Ovary (tissue), 9 donors: Measurements from ENCODE around the gene ABHD17C. TPM values are rescaled to one million over a fixed set of nuclear protein-coding genes. Genes with fewer than 3 reads are reported as not detected.

Experiments used
- DNase-seq, 5 donors: peaks; one replicate each; pipeline ENCODE4 v3.0.0-alpha.2; 2019 to 2020
- H3K27ac ChIP-seq, 2 donors: fragments of 200-600 bp; one replicate each; pipeline versions ENCODE4 v1.5.1 to v1.8.0; 2019 to 2022
- H3K27me3 ChIP-seq: fragments of 200-600 bp; one replicate; pipeline ENCODE4 v1.8.0; 2022
- H3K36me3 ChIP-seq: fragments of 200-600 bp; sonication (generic); one replicate; pipeline ENCODE4 v1.5.1; 2019
- H3K4me1 ChIP-seq: one replicate; pipeline ENCODE4 v1.8.1; 2013; ENCODE audit warnings: mild to moderate bottlenecking, moderate library complexity; ENCODE audit not compliant: insufficient read depth
- H3K4me3 ChIP-seq: fragments of 200-600 bp; sonication (generic); one replicate; pipeline ENCODE4 v1.5.1; 2017
- H3K9me3 ChIP-seq, 2 donors: fragments of 200-600 bp in 1 of 2; sonication (generic) in 1 of 2; one replicate each; pipeline versions ENCODE4 v1.5.1 to v1.8.1; 2013 to 2019; ENCODE audit warnings: mild to moderate bottlenecking in 1 of 2, moderate library complexity in 1 of 2
- EP300 ChIP-seq: sonication (generic); formaldehyde crosslinking; IDR thresholded peaks from one replicate; pipeline ENCODE4 v1.6.1; 2017; ENCODE audit warnings: antibody characterized with exemption
- POLR2A ChIP-seq: fragments of 450-650 bp; IDR thresholded peaks from one replicate; pipeline ENCODE4 v1.6.1; 2017; ENCODE audit warnings: antibody characterized with exemption, mild to moderate bottlenecking, moderate library complexity
- WGBS, 3 donors: extraction: QIAGEN DNeasy Blood & Tissue Kit in 1 of 3; methylation state at CpG; one replicate each; pipeline versions ENCODE4 v1.1.5 to v1.1.7; 2013 to 2017; 5-methylcytosine and 5-hydroxymethylcytosine counted together
- intact Hi-C, 4 donors: fragments of 100-400 bp; cut with DNase I; formaldehyde crosslinking; loops; one replicate each; pipeline versions ENCODE4 v1.11.0 to v1.15.1; 2022 to 2023
- polyA plus RNA-seq, 2 donors: library from polyadenylated mRNA; stranded (reverse); fragments of 200-250 nt in 1 of 2; fragments of 350-450 nt in 1 of 2; fragmentation: Illumina TruSeq in 1 of 2; extraction: RNeasy Lipid Tissue Mini Kit (QIAGEN cat#74804) in 1 of 2; gene quantifications; one replicate each; pipeline ENCODE4 v1.2.3, GENCODE V29; 2013 to 2014
- total RNA-seq, 7 donors: library from RNA; depleted of rRNA in 2 of 7; stranded (reverse); fragments of >200 nt in 2 of 7; fragmentation: NEBNext Ultra II Directional in 3 of 7; extraction: Animal tissue kit (Norgen Biotek cat#: 25700) in 3 of 7; gene quantifications; one replicate each; pipeline versions ENCODE4 v1.1.0 to v1.2.4, GENCODE V29; 2016 to 2023
- TF ChIP-seq, protein P1 (sequence below), 3 donors: fragments of 450-650 bp in 2 of 3; fragments of 200-600 bp in 1 of 3; IDR thresholded peaks; one replicate each; pipeline versions ENCODE4 v1.5.1 to v1.8.0; 2016 to 2022; ENCODE audit warnings: antibody characterized with exemption in 3 of 3, mild to moderate bottlenecking in 1 of 3
- donor health status: DM: no; HTN: no; CAD: no; lungs with moderate emphysema.
- donor health status: DM: no; HTN: no; CAD: no.
- donor health status: Bipolar disorder and iron deficiency.
- donor health status: DM: yes; HTN: yes; CAD: no.
- donor health status: DM: no; HTN: no; CAD: no.
- donor health status: DM: yes; HTN: yes; CAD: no.

The ABHD17C gene
- total and polyA plus RNA-seq, 9 donors: 1.2 to 5.6 (median 3.6) TPM

DNA sequence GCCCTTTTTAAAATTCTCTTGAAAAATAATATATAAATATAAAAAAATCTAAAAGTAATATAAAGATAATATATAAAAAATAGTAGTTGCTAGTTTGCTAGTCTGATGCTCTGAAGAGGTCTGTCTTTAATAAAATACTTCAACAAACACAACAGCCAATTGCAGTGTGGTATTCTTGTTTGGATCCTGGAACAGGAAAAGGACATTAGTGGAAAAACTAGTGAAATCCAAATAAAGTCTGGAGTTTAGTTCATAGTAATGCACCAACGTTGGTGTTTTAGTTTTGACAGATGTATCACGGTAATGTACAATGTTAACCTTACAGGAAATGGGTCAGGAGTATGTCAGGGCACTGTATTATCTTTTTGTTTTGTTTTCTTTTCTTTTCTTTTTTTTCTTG is 58.1 kb downstream of the ABHD17C start:
- Histone ChIP-seq H3K36me3 (no peaks in the 10 kb centered on the region), H3K4me3 (no peak overlapping the region), H3K9me3 (no peaks in the 10 kb centered on the region), H3K4me1 (no peaks in the 10 kb centered on the region), H3K27ac (no peak overlapping the region), H3K27me3 (no peaks in the 10 kb centered on the region)
- 25 to 43% (median 31%) methylated on average over 2 of the region's 2 CpGs for WGBS, 3 donors
- intact Hi-C loops: no loop called here
- TF ChIP-seq POLR2A (no peak), EP300 (no peak)
- TF ChIP-seq, protein P1, sequence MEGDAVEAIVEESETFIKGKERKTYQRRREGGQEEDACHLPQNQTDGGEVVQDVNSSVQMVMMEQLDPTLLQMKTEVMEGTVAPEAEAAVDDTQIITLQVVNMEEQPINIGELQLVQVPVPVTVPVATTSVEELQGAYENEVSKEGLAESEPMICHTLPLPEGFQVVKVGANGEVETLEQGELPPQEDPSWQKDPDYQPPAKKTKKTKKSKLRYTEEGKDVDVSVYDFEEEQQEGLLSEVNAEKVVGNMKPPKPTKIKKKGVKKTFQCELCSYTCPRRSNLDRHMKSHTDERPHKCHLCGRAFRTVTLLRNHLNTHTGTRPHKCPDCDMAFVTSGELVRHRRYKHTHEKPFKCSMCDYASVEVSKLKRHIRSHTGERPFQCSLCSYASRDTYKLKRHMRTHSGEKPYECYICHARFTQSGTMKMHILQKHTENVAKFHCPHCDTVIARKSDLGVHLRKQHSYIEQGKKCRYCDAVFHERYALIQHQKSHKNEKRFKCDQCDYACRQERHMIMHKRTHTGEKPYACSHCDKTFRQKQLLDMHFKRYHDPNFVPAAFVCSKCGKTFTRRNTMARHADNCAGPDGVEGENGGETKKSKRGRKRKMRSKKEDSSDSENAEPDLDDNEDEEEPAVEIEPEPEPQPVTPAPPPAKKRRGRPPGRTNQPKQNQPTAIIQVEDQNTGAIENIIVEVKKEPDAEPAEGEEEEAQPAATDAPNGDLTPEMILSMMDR (IDR thresholded peaks at IDR 0.05): no peak
- DNase-seq: no peak

DNA sequence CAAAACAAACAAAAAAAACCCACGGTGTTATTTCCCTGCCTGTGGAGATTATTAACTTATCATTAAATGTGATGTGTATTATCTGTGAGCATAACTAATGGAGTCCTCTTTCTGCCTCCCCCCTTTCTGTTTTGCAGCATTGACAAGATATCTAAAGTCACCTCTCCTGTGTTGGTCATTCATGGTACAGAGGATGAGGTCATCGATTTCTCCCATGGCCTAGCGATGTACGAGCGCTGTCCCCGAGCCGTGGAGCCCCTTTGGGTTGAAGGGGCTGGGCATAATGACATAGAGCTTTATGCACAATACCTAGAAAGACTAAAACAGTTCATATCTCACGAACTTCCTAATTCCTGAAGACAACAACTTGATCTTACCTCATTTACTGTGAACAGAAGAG is 58.9 kb downstream of the ABHD17C start:
- Histone ChIP-seq H3K9me3 (no peaks in the 10 kb centered on the region), H3K27me3 (no peaks in the 10 kb centered on the region), H3K4me1 (peaks cover 2% of the 10 kb centered on the region), H3K27ac (no peak overlapping the region), H3K4me3 (no peak overlapping the region), H3K36me3 (no peaks in the 10 kb centered on the region)
- TF ChIP-seq EP300: no peak
- no peak for TF ChIP-seq POLR2A
- TF ChIP-seq, protein P1 (IDR thresholded peaks at IDR 0.05): no peak
- intact Hi-C loops: no loop called here
- 92 to 93% (median 92%) methylated on average over 8 of the region's 8 CpGs for WGBS, 3 donors
- no peak for DNase-seq

GRCh38 chr15:80755885-80756284 is 60.8 kb downstream of the ABHD17C start:
- no peak for DNase-seq
- H3K27ac ChIP-seq: no peak overlapping the region
- H3K36me3 ChIP-seq: no peaks in the 10 kb centered on the region
- no peak overlapping the region for H3K4me3 ChIP-seq
- intact Hi-C loops: loop anchor here in 1 of 4 donors (5.0 kb wide), 1 partner anchor 299 kb away; no protein-coding TSS in a partner anchor
- TF ChIP-seq, protein P1 (IDR thresholded peaks at IDR 0.05): no peak
- TF ChIP-seq POLR2A (no peak), EP300 (no peak)
- 82 to 87% (median 82%) methylated on average over 3 of the region's 3 CpGs for WGBS, 3 donors
- no peaks in the 10 kb centered on the region for H3K27me3 ChIP-seq
- peaks cover 2% of the 10 kb centered on the region for H3K4me1 ChIP-seq
- H3K9me3 ChIP-seq: no peaks in the 10 kb centered on the region

- 40 to 47% (median 42%) methylated on average over 6 of the region's 6 CpGs for WGBS, 3 donors
- no peak for DNase-seq
- intact Hi-C loops: loop anchor here in 1 of 4 donors (5.0 kb wide), 1 partner anchor 301 kb away; no protein-coding TSS in a partner anchor
Observed at GRCh38 chr15:80758130-80758745, 63.1 kb downstream of the ABHD17C start.

More at GRCh38 chr15:80758130-80758745, 63.1 kb downstream of the ABHD17C start:
- Histone ChIP-seq H3K27me3 (no peaks in the 10 kb centered on the region), H3K4me3 (no peak overlapping the region), H3K27ac (no peak overlapping the region), H3K36me3 (no peaks in the 10 kb centered on the region), H3K4me1 (peaks cover 2% of the 10 kb centered on the region), H3K9me3 (no peaks in the 10 kb centered on the region)
- TF ChIP-seq, protein P1 (IDR thresholded peaks at IDR 0.05): no peak
- TF ChIP-seq POLR2A (no peak), EP300 (no peak)
